Measurements from ENCODE around the gene OR4B1. TPM values are rescaled to one million over a fixed set of nuclear protein-coding genes. Genes with fewer than 3 reads are reported as not detected.

The OR4B1 gene
- total RNA-seq, 1 experiment from 2014 or later: not detected

DNA sequence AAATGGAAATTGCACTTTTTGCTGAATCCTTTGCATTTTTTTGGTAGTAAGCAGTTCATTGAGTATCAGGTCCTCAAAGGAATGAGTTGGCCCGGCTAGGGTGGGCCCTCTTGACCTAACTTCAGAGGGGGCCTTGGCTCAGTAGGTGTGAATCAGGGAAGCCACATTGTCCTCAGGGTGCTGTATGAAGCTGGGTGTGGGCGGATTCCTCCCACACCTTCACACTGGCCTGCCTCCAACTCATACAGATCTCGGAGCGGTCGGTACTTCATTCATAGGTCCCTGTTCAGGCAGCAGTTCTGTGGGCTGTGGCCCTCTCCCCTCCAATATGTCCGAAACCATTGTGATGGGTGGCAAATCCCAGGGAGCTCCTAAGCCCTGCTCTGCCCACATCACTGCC is 47.4 kb upstream of the OR4B1 start:
- H3T11ph ChIP-seq (ENCODE audit: low read length): no peak overlapping the region
- no peak overlapping the region for H4K5ac ChIP-seq (ENCODE audit: insufficient read length, low read depth, low read length)
- peaks cover 0 to 3% of the 10 kb centered on the region in 2 experiments; a peak in 2 of 5 replicates for H3K9me3 Mint-ChIP-seq
- H4K20me1 ChIP-seq (ENCODE audit: control insufficient read depth, insufficient read depth, insufficient read length): no peaks in the 10 kb centered on the region
- no peak overlapping the region for H2BK12ac ChIP-seq (ENCODE audit: insufficient read length, low read depth, low read length)
- no peak overlapping the region for H3K27ac Mint-ChIP-seq
- H3K4me1 ChIP-seq (ENCODE audit: insufficient read depth, low read length): no peaks in the 10 kb centered on the region
- no peak overlapping the region for H3K14ac ChIP-seq (ENCODE audit: insufficient read depth, low read length)
- no peaks in the 10 kb centered on the region for H3K23me2 ChIP-seq (ENCODE audit: insufficient read length, low read depth, low read length, poor library complexity, severe bottlenecking)
- TF ChIP-seq, protein P1, sequence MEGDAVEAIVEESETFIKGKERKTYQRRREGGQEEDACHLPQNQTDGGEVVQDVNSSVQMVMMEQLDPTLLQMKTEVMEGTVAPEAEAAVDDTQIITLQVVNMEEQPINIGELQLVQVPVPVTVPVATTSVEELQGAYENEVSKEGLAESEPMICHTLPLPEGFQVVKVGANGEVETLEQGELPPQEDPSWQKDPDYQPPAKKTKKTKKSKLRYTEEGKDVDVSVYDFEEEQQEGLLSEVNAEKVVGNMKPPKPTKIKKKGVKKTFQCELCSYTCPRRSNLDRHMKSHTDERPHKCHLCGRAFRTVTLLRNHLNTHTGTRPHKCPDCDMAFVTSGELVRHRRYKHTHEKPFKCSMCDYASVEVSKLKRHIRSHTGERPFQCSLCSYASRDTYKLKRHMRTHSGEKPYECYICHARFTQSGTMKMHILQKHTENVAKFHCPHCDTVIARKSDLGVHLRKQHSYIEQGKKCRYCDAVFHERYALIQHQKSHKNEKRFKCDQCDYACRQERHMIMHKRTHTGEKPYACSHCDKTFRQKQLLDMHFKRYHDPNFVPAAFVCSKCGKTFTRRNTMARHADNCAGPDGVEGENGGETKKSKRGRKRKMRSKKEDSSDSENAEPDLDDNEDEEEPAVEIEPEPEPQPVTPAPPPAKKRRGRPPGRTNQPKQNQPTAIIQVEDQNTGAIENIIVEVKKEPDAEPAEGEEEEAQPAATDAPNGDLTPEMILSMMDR (conservative IDR thresholded peaks at IDR 0.05): no peak
- H3K18ac ChIP-seq (ENCODE audit: insufficient read length, low read depth, low read length): no peak overlapping the region
- H2BK120ac ChIP-seq (ENCODE audit: low read depth, low read length, poor library complexity, severe bottlenecking): no peak overlapping the region
- H3K79me2 ChIP-seq (ENCODE audit: insufficient read depth, low read length): no peaks in the 10 kb centered on the region
- DNase-seq: no peak
- H3K27me3 ChIP-seq (ENCODE audit: insufficient read depth, low read length): no peaks in the 10 kb centered on the region
- no peaks in the 10 kb centered on the region for H3K79me1 ChIP-seq (ENCODE audit: insufficient read depth, low read depth, low read length, poor library complexity, severe bottlenecking)
- no peak overlapping the region for H2BK5ac ChIP-seq (ENCODE audit: insufficient read length, low read length)
- no peak overlapping the region for H2BK15ac ChIP-seq (ENCODE audit: low read depth, low read length)
- no peak overlapping the region for H2BK20ac ChIP-seq (ENCODE audit: low read depth, low read length, poor library complexity, severe bottlenecking)
- no peak overlapping the region for H3K9ac ChIP-seq (ENCODE audit: extremely low read depth, insufficient read length, low read length)
- no peak overlapping the region for H3K23ac ChIP-seq (ENCODE audit: insufficient read length, low read depth, low read length)
- H3K56ac ChIP-seq (ENCODE audit: insufficient read length, low read depth, low read length): no peak overlapping the region
- no peak overlapping the region for H4K91ac ChIP-seq (ENCODE audit: insufficient read length, low read depth, low read length)
- no peaks in the 10 kb centered on the region for H3K4me1 Mint-ChIP-seq
- no peak overlapping the region for H4K8ac ChIP-seq (replicated peaks; ENCODE audit: insufficient read length, low read depth, low read length)
- no peak overlapping the region for H3K27ac ChIP-seq (ENCODE audit: insufficient read length, low read depth, low read length)
- no peaks in the 10 kb centered on the region for H3K9me3 ChIP-seq (ENCODE audit: control insufficient read depth, low read depth, low read length)
- H3K36me3 Mint-ChIP-seq (ENCODE audit: insufficient read depth in 1 of 3, low read depth in 3 of 3): peaks cover 0 to 4% (median 4%) of the 10 kb centered on the region in 3 experiments; a peak in 4 of 7 replicates
- H2AK5ac ChIP-seq (ENCODE audit: insufficient read length, low read length): no peak overlapping the region
- H3K4me3 Mint-ChIP-seq: no peak overlapping the region
- H2AFZ ChIP-seq (ENCODE audit: low read length): no peak overlapping the region
- no peaks in the 10 kb centered on the region for H3K27me3 Mint-ChIP-seq (ENCODE audit: low read depth)
- no peak overlapping the region for H3K4ac ChIP-seq (ENCODE audit: low read depth, low read length)
- H3K4me2 ChIP-seq (ENCODE audit: insufficient read depth, insufficient read length, low read length): no peak overlapping the region
- WGBS (ENCODE audit: extremely low coverage, insufficient read length, low lambda C conversion rate): no CpG with 5 or more reads among the region's 6 CpGs

All from H9 (cell line).